NCI-H460 (cell line): ENCODE results near the gene ZRANB3. TPM values are rescaled to one million over a fixed set of nuclear protein-coding genes. Genes with fewer than 3 reads are reported as not detected.
A peak's percentile ranks its signal among the peaks of the same experiment; 100 is the strongest.
"Not testable (repeated sequence)": the region's sequence is repeated elsewhere in the genome, so short reads cannot be mapped to it uniquely, and the experiment has no call there.

ENCODE experiments used
- DNase-seq: peaks from one replicate; pipeline ENCODE4 v3.0.0-alpha.2; 2016; ENCODE audit warnings: low read depth; ENCODE audit errors: extremely low read depth
- polyA plus RNA-seq: library from polyadenylated mRNA; depleted of rRNA; stranded (reverse); fragments of >200 nt; gene quantifications from 2 replicates; pipeline ENCODE4 v1.2.3, GENCODE V29; 2014; cell fraction: nucleus; rRNA removed
- total RNA-seq: library from RNA; depleted of rRNA; stranded (reverse); fragments of >200 nt; shearing (Covaris generic); gene quantifications from 2 replicates; pipeline ENCODE4 v1.2.3, GENCODE V29; 2014; rRNA removed

ZRANB3 gene
- 16.5 and 18.2 TPM in 2 replicates for total RNA-seq
- 8.7 and 17.6 TPM in 2 replicates for polyA plus RNA-seq

DNA sequence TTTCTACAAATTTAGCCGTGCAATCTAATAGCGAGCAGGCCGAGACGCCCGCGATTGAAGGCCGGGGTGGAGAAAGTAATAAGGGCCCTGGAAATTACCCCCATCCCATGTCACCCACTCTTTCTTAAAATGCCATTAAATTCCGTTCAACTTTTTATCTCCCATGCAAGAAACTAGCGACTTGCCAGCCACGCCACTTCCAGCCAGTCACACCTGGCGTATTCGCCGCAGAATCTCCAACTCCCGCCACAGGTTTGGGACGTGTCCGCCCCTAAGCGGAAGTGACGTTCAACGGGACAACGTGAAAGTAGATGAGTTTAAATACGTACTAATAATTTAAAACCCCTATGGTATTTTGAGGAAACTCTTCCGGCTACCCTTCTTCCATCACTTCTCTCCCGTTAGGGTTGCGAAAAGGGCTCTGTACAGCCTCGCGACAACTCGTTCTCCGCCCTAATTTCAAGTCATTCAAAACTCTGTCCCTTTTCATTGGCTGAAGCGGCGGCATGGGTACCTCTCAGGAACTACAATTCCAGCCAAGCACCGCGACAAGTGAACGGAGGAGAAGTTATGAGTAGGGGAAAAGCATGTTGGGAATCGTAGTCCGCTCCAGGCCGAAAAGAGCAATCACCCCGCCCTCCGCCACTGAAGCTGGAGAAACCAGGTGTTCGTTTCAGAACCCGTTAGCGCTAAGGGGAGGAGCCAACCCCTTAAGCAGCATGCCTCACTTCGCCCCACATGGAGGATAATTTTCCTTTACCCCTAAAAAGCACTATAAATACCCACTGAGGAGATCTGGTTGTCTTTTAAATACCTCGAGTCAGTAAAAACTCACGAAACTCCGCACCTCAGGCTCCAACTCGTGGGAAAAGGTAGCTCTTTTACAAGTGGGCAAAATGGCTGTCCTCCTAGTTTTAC lies at the start of gene ZRANB3:
ZRANB3 (minus strand) TSS at position 906 of the 918 bp plus-strand sequence.
- peak; percentile 99 for DNase-seq

- no peak for DNase-seq
Observed at GRCh38 chr2:135573620-135574019, 42.6 kb upstream of the ZRANB3 start.

DNA sequence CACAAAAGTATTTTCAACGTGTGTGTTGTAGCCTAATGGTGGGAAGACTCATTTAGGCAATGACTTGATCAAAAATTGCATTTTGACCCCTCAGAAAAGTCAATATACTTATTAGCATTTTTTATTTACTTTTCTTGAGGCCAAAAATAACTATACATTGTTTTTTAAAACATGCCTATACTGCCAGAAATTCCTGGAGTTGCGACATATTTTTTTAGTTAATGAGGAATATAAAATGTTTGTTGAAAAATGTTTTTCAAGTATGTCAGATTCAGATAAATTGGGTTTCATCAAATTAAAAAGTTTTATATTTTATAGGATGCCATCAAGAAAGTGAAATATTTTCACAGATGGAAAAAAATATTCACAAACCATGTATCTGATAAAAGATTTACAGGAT lies 39.9 kb upstream of the ZRANB3 start:
- no peak for DNase-seq

DNA sequence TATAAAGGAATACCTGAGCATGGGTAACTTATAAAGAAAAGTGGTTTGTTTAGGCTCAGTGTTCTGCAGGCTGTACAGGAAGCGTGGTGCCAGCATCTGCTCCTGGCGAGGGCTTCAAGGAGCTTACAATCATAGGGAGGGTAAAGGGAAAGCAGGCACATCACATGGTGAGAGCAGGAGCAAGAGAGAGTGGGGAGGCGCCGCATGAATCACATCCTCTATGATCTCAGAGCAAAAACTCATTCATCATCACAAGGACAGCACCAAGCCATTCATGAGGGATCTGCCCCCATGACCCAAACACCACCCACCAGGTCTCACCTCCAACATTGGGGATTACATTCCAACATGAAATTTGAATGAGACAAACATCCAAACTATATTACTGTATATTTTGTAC lies 32.8 kb upstream of the ZRANB3 start:
- DNase-seq, result peak; percentile 5

DNA sequence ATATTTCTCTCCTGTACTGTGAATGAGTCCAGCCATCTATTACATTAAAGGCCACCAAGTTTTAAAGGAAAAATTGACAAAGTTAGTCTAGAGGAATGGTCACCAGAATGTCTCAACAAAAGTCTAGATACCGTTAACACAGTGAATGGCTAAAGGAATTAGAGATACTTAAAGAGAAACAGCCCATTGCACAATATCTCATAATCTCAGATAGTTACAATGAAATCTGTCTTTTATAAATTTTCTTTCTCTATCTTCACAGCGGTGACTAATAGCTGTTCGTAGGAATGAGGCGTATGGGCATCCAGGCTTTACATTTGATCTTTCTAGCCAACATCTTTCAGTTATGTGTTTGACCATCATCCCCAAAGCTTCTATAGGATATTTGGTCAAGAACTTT lies 30.9 kb upstream of the ZRANB3 start:
- DNase-seq, result no peak

- DNase-seq, result no peak
Observed at GRCh38 chr2:135557530-135557929, 26.5 kb upstream of the ZRANB3 start.

- no peak for DNase-seq
Observed at GRCh38 chr2:135555311-135555710, 24.3 kb upstream of the ZRANB3 start.

- DNase-seq, result no peak
Observed at GRCh38 chr2:135552887-135553286, 21.9 kb upstream of the ZRANB3 start.

GRCh38 chr2:135551356-135551755 lies 20.3 kb upstream of the ZRANB3 start:
- DNase-seq, result no peak

DNA sequence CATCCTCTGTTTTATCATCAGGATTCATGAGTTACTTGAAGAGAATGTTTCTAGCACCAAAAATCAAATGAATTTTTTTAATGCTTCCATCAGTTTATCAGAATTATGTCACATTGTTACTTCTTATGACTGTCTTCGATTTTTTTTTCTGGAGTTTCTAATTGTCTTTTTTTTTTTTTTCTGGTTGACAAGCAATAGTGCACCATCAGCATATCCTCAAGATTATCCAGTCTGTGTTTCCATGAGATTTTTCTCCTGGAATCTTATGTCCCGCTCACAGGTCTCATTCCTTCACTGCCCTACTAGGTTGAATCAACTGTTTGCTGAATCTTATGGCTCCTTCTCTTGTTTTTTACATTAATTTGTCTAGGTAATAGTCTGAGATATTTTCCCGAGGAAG lies 16.3 kb upstream of the ZRANB3 start:
- no peak for DNase-seq

GRCh38 chr2:135546436-135546835 lies 15.4 kb upstream of the ZRANB3 start:
- DNase-seq, result no peak

DNA sequence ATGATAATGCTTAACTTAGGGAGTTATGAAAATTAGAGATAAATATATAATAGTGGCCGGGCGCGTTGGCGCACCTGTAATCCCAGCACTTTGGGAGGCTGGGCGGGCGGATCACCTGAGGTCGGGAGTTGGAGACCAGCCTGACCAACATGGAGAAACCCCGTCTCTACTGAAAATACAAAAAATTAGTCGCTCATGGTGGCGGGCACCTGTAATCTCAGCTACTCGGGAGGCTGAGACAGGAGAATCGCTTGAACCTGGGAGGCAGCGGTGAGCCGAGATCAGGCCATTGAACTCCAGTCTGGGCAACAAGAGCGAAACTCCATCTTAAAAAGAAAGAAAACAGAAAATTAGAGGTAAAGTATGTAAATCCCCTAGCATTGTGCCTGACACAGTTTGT lies 2.5 kb upstream of the ZRANB3 start:
- not testable (repeated sequence) for DNase-seq

DNA sequence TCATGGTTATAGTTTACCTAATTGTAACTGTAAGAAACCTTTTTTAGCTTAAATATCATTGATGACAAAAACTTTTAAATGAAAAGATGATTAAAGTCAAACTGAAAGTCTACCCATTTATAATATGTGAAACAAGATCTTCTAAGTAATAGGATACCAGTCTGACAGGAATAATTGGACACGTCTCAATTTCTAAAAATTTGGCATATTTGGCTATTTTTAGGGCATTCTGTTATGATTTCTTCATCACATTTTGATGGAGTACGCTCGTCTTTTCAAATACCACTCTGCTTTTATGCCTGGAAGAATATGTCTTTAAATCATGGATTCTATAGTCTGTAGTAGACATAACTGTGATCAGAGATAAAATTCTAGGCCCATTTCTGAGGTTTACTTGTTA lies 1.6 kb upstream of the ZRANB3 start:
- DNase-seq, result no peak

DNA sequence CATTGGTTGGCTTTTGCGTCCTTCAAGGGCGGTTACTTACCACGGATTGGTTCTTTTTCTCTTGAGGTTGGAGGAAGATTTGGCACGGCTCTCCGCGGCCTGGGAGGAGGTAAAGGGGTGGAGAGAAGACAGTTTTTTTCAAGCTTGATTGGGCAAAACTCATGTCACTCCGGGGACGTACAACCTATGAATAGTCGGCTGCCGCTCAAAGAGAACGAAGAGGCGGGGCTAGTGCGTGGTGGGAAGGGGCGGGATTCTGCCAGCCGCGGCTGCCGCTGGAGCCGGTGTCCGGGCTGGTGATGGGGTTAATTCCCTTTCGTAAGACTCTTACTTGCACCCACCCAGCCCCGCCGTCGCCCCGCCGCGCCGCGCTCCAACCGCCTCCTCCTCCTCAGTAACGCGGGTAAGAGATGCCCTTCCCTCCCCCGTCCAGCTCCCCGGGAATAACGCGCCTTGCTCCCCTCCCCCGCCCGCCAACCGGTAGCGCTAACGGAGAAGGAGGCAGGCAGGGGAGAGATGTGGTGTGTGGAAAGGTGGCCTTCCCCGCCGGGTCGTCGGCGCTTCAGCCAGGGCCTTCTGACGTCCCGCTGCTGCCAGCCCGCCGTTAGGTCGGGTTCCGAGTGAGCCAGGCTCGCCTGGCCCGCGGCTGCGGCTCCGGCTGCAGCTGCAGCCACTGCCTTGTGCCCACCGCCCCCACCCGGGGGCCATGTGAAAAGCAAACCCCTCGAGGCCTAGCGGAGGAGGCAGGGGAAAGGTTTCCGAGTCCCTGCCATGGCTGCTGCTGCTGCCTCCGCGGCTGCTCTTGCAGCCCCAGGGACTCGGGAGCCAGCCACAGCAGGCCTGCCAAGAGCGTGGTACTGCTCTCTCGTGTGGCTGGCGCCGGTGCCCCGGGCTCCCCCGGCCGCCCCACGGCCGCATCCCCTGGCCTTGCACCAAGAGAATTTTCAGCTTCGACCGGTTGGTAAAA lies 496 bp upstream of the ZRANB3 start, which contains the start of gene R3HDM1:
R3HDM1 (plus strand) TSS at position 254 of the 967 bp plus-strand sequence. CDS start 73,362 bp downstream, outside the sequence.
- peak; percentile 100 for DNase-seq

GRCh38 chr2:135528006-135528405 lies 3.0 kb downstream of the ZRANB3 start:
- no peak for DNase-seq

GRCh38 chr2:135525786-135526185 lies 5.2 kb downstream of the ZRANB3 start:
- no peak for DNase-seq

GRCh38 chr2:135512099-135512498 lies 18.9 kb downstream of the ZRANB3 start:
- no peak for DNase-seq

GRCh38 chr2:135510577-135510976 lies 20.4 kb downstream of the ZRANB3 start:
- no peak for DNase-seq

GRCh38 chr2:135504811-135505210 lies 26.2 kb downstream of the ZRANB3 start:
- no peak for DNase-seq

DNA sequence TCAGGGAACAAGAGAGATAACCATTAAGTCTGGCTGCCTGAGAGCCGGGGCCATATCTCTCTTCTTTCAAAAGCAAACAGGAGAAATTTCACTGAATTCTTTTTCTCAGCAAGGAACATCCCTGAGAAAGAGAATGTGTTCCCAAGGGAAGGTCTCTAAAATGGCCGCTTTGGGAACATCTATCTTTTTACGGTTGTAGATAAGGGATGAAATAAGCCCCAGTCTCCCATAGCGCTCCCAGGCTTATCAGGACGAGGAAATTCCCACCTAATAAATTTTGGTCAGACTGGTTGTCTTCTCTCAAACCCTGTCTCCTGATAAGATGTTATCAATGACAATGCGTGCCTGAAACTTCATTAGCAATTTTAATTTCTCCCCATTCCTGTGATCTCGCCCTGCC lies 32.4 kb downstream of the ZRANB3 start:
- not testable (repeated sequence) for DNase-seq

GRCh38 chr2:135494917-135495316 lies 36.1 kb downstream of the ZRANB3 start:
- no peak for DNase-seq
